ENCODE data around the gene DIABLO. TPM values are rescaled to one million over a fixed set of nuclear protein-coding genes. Genes with fewer than 3 reads are reported as not detected.

DIABLO gene
- total and polyA plus RNA-seq, 9 of the 15 experiments (the other 6 are each of a cell fraction or from before 2014, with no cell fraction given) = 37.3 to 101 (median 80.1) TPM

DNA sequence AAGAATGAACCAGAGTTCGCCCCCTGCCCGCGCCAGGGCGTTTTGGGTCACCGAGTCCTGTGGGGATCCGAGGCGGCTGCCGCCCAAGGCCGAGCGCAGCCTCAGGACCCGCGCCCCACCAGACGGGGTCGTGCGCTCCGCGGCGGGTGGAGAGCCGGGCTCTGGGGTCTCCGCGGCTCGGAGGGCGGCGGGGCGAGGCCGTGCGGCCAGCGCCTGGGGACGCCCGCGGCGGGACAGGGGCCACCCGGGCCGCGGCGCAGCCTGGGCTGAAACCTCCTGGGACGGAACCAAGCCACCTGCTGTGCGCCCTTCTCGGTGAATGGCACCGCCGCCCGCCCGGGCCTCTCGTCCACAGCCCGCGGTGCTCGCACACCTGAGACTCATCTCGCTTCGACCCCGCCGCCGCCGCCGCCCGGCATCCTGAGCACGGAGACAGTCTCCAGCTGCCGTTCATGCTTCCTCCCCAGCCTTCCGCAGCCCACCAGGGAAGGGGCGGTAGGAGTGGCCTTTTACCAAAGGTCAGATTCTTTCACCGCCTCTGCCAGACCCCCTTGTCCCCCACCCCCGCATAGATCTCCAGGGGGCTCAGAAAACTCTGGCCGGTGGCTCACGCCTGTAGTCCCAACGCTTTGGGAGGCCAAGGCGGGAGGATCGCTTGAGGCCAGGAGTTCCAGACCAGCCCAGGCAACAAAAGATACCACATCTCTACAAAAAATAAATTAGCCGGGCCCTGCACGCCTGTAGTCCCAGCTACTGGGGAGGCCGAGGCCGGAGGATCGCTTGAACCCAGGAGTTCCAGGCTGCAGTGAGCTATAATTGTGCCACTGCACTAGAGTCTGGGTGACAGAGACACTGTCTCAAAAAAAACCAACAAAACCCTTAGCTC, 21.4 kb downstream of the DIABLO start:
- Histone ChIP-seq H2AFZ (ENCODE audit: low read depth, low read length) (no peak overlapping the region), H3K9me3 (replicated peaks; ENCODE audit: control insufficient read depth, insufficient read depth, low read depth, low read length) (no peaks in the 10 kb centered on the region), H3K79me2 (ENCODE audit: control insufficient read depth, insufficient read depth, low read length) (no peaks in the 10 kb centered on the region), H3K4me2 (ENCODE audit: insufficient read depth, low read length) (no peak overlapping the region), H4K20me1 (replicated peaks; ENCODE audit: control insufficient read depth, insufficient read depth, low read length) (no peaks in the 10 kb centered on the region; the same call in 1 of the 2 replicates), H3K4me1 (replicated peaks in 1 of 2; ENCODE audit: control insufficient read depth in 2 of 2, insufficient read depth in 2 of 2, low read length in 2 of 2) (peaks cover 7 to 59% of the 10 kb centered on the region in 2 experiments; a peak in 3 of 5 replicates), H3K36me3 (ENCODE audit: control insufficient read depth, insufficient read depth, low read length) (peaks cover 23% of the 10 kb centered on the region), H3K27ac (ENCODE audit: extremely low read depth, low read depth, low read length) (no peak overlapping the region), H3K9ac (ENCODE audit: insufficient read depth in 1 of 2, low read depth in 2 of 2, low read length in 2 of 2) (peak overlapping the region in 1 of 2 experiments; percentile 89; a peak in 2 of 4 replicates), H3K9me1 (ENCODE audit: control insufficient read depth, insufficient read depth, low read length) (no peaks in the 10 kb centered on the region), H3K27me3 (ENCODE audit: control insufficient read depth in 2 of 2, insufficient read depth in 2 of 2, low read length in 2 of 2) (no peaks in the 10 kb centered on the region), H3K4me3 (peak overlapping the region; percentile 45; the same call in 1 of the 2 replicates)
- 93% methylated on average over 17 of the region's 71 CpGs for WGBS (ENCODE audit: insufficient coverage, low coverage, missing lambda C conversion rate)
- BruUV-seq (replicated peaks) = no TSS peak
- ChIA-PET CTCF (ENCODE audit: low intra/inter-chr PET ratio) (no interaction called here), POLR2A (interaction anchor here (0.7 to 11.2 kb wide), 8 partner anchors 8 to 66 kb away, joined by 3 to 149 read pairs (median 4); partner anchors contain the start of gene DIABLO)
- ATAC-seq (no peak), FAIRE-seq (no peak), DNase-seq (ENCODE audit: extremely low read depth in 1 of 4, low spot score in 3 of 4) (no peak)
- in situ Hi-C loops (cut with MboI) (no loop called here), intact Hi-C loops (cut with micrococcal nuclease) (no loop called here)
- TF ChIP-seq PRPF4 (IDR thresholded peaks at IDR 0.05; ENCODE audit: insufficient read depth, low read depth, low read length, poor library complexity, severe bottlenecking) (no peak), TFAM (CRISPR knock-in tag; conservative IDR thresholded peaks at IDR 0.05) (no peak), MTA1 (IDR thresholded peaks at IDR 0.05; ENCODE audit: borderline replicate concordance) (no peak), NR2C2 (CRISPR knock-in tag; IDR thresholded peaks at IDR 0.05) (no peak), NR2C2 (tag; IDR thresholded peaks at IDR 0.05) (no peak), HES1 (IDR thresholded peaks at IDR 0.05; ENCODE audit: low read depth) (no peak), KAT8 (IDR thresholded peaks at IDR 0.05; ENCODE audit: low read depth) (no peak), ZBTB33 (CRISPR knock-in tag; IDR thresholded peaks at IDR 0.05) (peak; percentile 6; the same call in 1 of the 2 replicates), POLR2G (IDR thresholded peaks at IDR 0.05; ENCODE audit: low read depth, low read length) (peak; percentile 63), ELK3 (CRISPR knock-in tag; IDR thresholded peaks at IDR 0.05) (no peak), ZBTB17 (CRISPR knock-in tag; IDR thresholded peaks at IDR 0.05) (no peak), DDX20 (tag; IDR thresholded peaks at IDR 0.05; ENCODE audit: low read depth) (no peak), CBX3 (IDR thresholded peaks at IDR 0.05; ENCODE audit: borderline replicate concordance in 1 of 2, low read length in 2 of 2) (no peak), STAG1 (CRISPR knock-in tag; IDR thresholded peaks at IDR 0.05; ENCODE audit: borderline replicate concordance) (no peak), HSF4 (CRISPR knock-in tag; IDR thresholded peaks at IDR 0.05; ENCODE audit: borderline replicate concordance) (no peak)
- TF ChIP-seq, protein P1, sequence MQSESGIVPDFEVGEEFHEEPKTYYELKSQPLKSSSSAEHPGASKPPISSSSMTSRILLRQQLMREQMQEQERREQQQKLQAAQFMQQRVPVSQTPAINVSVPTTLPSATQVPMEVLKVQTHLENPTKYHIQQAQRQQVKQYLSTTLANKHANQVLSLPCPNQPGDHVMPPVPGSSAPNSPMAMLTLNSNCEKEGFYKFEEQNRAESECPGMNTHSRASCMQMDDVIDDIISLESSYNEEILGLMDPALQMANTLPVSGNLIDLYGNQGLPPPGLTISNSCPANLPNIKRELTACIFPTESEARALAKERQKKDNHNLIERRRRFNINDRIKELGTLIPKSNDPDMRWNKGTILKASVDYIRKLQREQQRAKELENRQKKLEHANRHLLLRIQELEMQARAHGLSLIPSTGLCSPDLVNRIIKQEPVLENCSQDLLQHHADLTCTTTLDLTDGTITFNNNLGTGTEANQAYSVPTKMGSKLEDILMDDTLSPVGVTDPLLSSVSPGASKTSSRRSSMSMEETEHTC (IDR thresholded peaks at IDR 0.05) = no peak
